ENCODE data around the gene GPR84.
A peak's percentile ranks its signal among the peaks of the same experiment; 100 is the strongest.

- TF ChIP-seq CTCF (IDR thresholded peaks at IDR 0.05), result peak; percentile 81
- no peak for TF ChIP-seq EZH2 (IDR thresholded peaks at IDR 0.05; ENCODE audit: borderline replicate concordance, insufficient read depth, low read depth, low read length, poor library complexity, severe bottlenecking)
Observed at GRCh38 chr12:54368709-54369596, 4.7 kb upstream of the GPR84 start.
